ENCODE measurements around the gene KLHDC7B. TPM values are rescaled to one million over a fixed set of nuclear protein-coding genes. Genes with fewer than 3 reads are reported as not detected.

The KLHDC7B gene
- total and polyA plus RNA-seq, 2 experiments from 2014 or later: 0.75 to 1.7 TPM

DNA sequence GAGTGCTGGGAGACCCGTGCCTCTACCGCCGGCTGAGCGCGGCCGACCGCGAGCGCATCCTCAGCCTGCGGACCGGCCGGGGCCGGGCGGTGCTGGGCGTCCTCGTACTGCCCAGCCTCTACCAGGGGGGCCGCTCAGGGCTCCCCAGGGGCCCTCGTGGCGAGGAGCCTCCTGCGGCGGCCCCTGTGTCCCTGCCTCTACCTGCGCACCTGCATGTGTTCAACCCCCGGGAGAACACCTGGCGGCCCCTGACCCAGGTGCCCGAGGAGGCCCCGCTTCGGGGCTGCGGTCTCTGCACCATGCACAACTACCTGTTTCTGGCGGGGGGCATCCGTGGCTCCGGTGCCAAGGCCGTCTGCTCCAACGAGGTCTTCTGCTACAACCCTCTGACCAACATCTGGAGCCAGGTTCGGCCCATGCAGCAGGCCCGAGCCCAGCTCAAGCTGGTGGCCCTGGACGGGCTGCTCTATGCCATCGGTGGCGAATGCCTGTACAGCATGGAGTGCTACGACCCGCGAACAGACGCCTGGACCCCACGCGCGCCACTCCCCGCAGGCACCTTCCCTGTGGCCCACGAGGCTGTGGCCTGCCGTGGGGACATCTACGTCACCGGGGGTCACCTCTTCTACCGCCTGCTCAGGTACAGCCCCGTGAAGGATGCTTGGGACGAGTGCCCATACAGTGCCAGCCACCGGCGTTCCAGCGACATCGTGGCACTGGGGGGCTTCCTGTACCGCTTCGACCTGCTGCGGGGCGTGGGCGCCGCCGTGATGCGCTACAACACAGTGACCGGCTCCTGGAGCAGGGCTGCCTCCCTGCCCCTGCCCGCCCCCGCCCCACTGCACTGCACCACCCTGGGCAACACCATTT is 3.5 kb downstream of the KLHDC7B start:
- H2AFZ ChIP-seq: no peak overlapping the region
- TF ChIP-seq, protein P1, sequence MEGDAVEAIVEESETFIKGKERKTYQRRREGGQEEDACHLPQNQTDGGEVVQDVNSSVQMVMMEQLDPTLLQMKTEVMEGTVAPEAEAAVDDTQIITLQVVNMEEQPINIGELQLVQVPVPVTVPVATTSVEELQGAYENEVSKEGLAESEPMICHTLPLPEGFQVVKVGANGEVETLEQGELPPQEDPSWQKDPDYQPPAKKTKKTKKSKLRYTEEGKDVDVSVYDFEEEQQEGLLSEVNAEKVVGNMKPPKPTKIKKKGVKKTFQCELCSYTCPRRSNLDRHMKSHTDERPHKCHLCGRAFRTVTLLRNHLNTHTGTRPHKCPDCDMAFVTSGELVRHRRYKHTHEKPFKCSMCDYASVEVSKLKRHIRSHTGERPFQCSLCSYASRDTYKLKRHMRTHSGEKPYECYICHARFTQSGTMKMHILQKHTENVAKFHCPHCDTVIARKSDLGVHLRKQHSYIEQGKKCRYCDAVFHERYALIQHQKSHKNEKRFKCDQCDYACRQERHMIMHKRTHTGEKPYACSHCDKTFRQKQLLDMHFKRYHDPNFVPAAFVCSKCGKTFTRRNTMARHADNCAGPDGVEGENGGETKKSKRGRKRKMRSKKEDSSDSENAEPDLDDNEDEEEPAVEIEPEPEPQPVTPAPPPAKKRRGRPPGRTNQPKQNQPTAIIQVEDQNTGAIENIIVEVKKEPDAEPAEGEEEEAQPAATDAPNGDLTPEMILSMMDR (IDR thresholded peaks at IDR 0.05; ENCODE audit: poor library complexity): no peak
- no peak for TF ChIP-seq EZH2 (IDR thresholded peaks at IDR 0.05; ENCODE audit: borderline replicate concordance)
- no peak for TF ChIP-seq EZH2phosphoT487 (IDR thresholded peaks at IDR 0.05; ENCODE audit: low read depth, severe bottlenecking, unreplicated experiment)
- no peaks in the 10 kb centered on the region for H3K9me2 ChIP-seq (replicated peaks; ENCODE audit: insufficient read depth)
- DNase-seq (ENCODE audit: low spot score): no peak
- H3K27ac ChIP-seq: no peak overlapping the region
- no peaks in the 10 kb centered on the region for H3K79me2 ChIP-seq
- peaks cover 9% of the 10 kb centered on the region for H3K4me1 ChIP-seq (ENCODE audit: insufficient read depth)
- H3K36me3 ChIP-seq (replicated peaks; ENCODE audit: insufficient read depth, low read depth): no peaks in the 10 kb centered on the region
- H4K20me1 ChIP-seq (ENCODE audit: insufficient read depth, poor library complexity, severe bottlenecking): no peaks in the 10 kb centered on the region
- no peak overlapping the region for H3K4me3 ChIP-seq
- no peaks in the 10 kb centered on the region for H3K27me3 ChIP-seq
- no peak overlapping the region for H3K4me2 ChIP-seq
- no peaks in the 10 kb centered on the region for H3K9me3 ChIP-seq (ENCODE audit: low read depth)
- 97% methylated on average over 47 of the region's 68 CpGs for WGBS (ENCODE audit: low lambda C conversion rate, missing lambda C conversion rate)

DNA sequence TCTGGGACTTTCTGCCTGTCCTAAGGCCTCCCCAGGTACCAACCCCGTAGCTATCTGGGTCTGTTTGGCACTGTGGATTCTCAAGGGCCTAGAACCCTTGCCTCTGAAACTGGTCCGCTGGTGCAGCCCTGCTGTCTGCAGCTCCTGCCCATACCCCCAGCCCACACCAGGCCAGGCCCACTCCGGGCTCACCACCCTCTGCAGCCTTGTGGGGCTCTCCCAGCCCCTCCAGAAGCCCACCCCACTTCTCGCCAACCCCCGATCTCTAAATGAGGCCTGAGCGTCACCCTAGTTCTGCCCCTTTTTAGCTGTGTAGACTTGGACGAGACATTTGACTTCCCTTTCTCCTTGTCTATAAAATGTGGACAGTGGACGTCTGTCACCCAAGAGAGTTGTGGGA is 4.7 kb downstream of the KLHDC7B start:
- whole genome bisulfite sequencing (ENCODE audit: low lambda C conversion rate, missing lambda C conversion rate): 94% methylated on average over 7 of the region's 8 CpGs
- TF ChIP-seq, protein P1 (IDR thresholded peaks at IDR 0.05; ENCODE audit: poor library complexity): no peak
- TF ChIP-seq EZH2 (IDR thresholded peaks at IDR 0.05; ENCODE audit: borderline replicate concordance): no peak
- no peak for TF ChIP-seq EZH2phosphoT487 (IDR thresholded peaks at IDR 0.05; ENCODE audit: low read depth, severe bottlenecking, unreplicated experiment)
- H3K4me1 ChIP-seq (ENCODE audit: insufficient read depth): no peaks in the 10 kb centered on the region
- DNase-seq (ENCODE audit: low spot score): no peak
- H4K20me1 ChIP-seq (ENCODE audit: insufficient read depth, poor library complexity, severe bottlenecking): no peaks in the 10 kb centered on the region
- H3K36me3 ChIP-seq (replicated peaks; ENCODE audit: insufficient read depth, low read depth): no peaks in the 10 kb centered on the region
- H2AFZ ChIP-seq: no peak overlapping the region
- no peak overlapping the region for H3K27ac ChIP-seq
- H3K27me3 ChIP-seq: no peaks in the 10 kb centered on the region
- H3K4me2 ChIP-seq: no peak overlapping the region
- H3K9me3 ChIP-seq (ENCODE audit: low read depth): no peaks in the 10 kb centered on the region
- H3K9me2 ChIP-seq (replicated peaks; ENCODE audit: insufficient read depth): no peaks in the 10 kb centered on the region
- no peak overlapping the region for H3K4me3 ChIP-seq
- H3K79me2 ChIP-seq: no peaks in the 10 kb centered on the region

DNA sequence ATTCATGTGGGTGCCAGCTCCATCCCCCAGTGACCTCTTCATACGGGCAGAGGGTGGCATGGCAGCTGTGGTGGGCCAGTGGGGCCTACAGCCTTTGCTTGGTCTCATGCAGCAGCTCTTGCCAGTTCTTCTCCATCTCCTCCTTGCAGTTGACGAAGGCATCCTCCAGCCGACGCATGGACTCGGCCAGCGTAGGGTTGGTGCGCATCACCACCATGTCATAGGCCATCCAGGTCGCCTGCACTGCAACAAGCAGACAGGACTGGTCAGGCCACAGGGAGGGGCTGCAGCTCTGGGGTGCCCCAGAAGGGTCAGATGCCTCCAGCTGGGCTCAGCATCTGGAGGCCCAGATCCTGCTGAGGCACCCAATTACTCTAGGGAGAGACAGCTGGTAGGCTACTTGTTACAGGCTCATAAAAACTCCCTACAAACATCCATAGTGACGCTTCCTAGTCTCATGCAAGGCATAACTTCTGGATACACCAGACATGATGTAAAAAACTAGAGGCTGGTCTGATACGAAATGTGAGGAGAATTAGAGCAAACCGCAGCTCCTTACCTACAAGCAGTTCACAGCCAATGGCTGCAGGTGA is 5.6 kb downstream of the KLHDC7B start:
- no peak overlapping the region for H3K4me3 ChIP-seq
- H3K36me3 ChIP-seq (replicated peaks; ENCODE audit: insufficient read depth, low read depth): no peaks in the 10 kb centered on the region
- no peak overlapping the region for H2AFZ ChIP-seq
- no peaks in the 10 kb centered on the region for H3K27me3 ChIP-seq
- H3K4me2 ChIP-seq: no peak overlapping the region
- H3K9me2 ChIP-seq (replicated peaks; ENCODE audit: insufficient read depth): no peaks in the 10 kb centered on the region
- H3K9me3 ChIP-seq (ENCODE audit: low read depth): no peaks in the 10 kb centered on the region
- no peaks in the 10 kb centered on the region for H3K79me2 ChIP-seq
- H3K4me1 ChIP-seq (ENCODE audit: insufficient read depth): no peaks in the 10 kb centered on the region
- H3K27ac ChIP-seq: no peak overlapping the region
- no peak for TF ChIP-seq EZH2 (IDR thresholded peaks at IDR 0.05; ENCODE audit: borderline replicate concordance)
- TF ChIP-seq EZH2phosphoT487 (IDR thresholded peaks at IDR 0.05; ENCODE audit: low read depth, severe bottlenecking, unreplicated experiment): no peak
- TF ChIP-seq, protein P1 (IDR thresholded peaks at IDR 0.05; ENCODE audit: poor library complexity): no peak
- H4K20me1 ChIP-seq (ENCODE audit: insufficient read depth, poor library complexity, severe bottlenecking): no peaks in the 10 kb centered on the region
- WGBS (ENCODE audit: low lambda C conversion rate, missing lambda C conversion rate): 95% methylated on average over 11 of the region's 11 CpGs
- DNase-seq (ENCODE audit: low spot score): no peak

Measured in hepatocyte (in vitro differentiated cells).